Activated T-cell treated with anti-CD3 and anti-CD28 coated beads for 4 hours (primary cell): Measurements from ENCODE around the gene EHHADH.
"Not testable (repeated sequence)": the region's sequence is repeated elsewhere in the genome, so short reads cannot be mapped to it uniquely, and the experiment has no call there.

Experiments
- DNase-seq: peaks from one replicate; pipeline ENCODE4 v3.0.0-alpha.2; 2020

EHHADH gene

DNA sequence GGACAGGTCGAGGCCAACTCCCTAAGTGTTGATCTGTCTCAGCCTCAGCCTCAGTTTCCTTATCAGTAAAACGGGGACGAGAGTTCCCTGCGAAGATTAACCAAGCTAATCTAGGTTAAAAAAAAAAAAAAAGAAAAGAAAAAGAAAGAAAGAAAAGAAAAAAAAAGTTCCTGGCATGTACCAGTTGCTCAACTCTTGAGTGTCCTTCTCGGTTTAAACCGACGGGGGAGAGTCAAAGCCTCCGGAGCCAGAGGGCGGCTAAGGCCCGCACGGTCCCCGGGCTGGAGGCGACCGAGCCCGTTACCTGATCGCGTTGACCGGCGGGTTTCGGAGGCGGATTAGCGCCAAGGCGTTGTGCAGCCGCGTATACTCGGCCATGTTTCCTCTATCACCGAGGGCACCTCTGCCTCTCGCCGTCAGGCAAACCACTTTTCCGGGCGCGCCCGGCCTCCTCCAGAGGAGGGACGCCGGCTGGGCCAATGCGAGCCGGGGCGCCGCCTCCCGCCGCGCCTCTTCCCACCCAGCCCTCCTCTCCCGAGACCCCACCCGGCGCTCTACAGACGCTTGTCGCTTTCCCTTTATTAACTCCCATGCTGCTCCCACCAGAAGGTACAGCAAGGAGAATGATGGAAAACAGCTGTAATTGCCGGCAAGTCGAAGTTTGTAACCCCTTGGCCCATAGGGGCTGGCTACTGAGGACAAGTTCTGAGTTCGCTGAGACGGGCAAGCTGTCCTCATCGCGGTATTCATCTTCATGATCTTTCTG lies at the start of gene EHHADH:
Gene EHHADH (minus strand): TSS at position 405 of the 766 bp plus-strand sequence. CDS start 27 bp downstream, at position 378.
- DNase-seq: peak; percentile 30

DNA sequence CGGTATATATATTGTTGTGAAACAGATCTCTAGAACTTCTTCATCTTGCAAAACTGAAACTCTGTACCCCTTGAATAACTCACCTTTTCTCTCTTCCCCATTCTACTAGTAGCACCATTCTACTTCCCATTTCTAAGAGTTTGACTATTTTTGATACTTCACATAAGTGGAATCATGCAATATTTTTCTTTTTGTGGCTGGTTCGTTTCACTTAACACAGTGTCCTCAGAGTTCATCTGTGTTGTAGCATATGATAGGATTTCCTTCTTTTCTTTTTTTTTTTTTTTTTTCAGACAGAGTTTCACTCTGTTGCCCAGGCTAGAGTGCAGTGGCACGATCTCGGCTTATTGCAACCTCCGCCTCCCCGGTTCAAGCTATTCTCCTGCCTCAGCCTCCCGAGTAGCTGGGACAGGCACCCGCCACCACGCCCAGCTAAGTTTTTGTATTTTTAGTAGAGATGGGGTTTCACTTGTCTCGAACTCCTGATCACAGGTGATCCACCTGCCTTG lies 46.1 kb upstream of the EHHADH start:
- DNase-seq: not testable (repeated sequence)

DNA sequence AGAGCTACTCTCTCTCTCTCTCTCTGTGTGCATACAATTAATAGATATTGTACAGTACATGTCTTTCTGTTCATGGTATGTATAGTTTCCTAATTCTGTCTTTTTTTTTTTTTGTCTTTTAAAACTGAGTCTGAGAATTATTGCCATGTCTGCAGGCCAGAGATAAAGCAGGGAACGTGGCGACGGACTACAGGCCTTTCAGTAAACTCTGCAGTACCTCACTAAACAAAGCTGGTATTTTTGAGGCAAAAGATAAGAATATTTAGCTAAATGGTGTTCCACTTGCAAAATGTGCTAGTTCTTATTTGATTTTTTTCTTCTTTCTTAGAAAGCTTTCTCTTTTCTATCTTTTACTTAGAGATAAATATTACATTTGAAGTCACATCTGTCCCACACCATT lies 44.0 kb upstream of the EHHADH start:
- DNase-seq: no peak

DNA sequence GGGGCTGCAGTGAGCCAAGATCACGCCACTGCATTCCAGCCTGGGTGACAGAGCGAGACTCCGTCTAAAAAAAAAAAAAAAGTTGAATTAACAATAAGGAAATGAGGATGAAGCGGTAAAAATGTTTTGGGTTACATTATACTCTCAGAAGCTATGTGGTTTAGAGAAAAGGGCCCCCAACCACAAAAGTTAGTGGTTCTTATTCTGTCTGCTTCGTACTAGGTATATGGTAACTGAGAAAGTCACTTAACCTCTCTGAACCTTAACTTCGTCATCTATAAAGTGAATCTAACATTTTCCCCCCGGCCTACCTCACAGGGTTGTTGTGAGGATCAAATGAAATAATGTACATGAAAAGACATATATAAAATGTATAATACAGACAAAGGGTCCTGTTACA lies 38.4 kb upstream of the EHHADH start:
- no peak for DNase-seq

DNA sequence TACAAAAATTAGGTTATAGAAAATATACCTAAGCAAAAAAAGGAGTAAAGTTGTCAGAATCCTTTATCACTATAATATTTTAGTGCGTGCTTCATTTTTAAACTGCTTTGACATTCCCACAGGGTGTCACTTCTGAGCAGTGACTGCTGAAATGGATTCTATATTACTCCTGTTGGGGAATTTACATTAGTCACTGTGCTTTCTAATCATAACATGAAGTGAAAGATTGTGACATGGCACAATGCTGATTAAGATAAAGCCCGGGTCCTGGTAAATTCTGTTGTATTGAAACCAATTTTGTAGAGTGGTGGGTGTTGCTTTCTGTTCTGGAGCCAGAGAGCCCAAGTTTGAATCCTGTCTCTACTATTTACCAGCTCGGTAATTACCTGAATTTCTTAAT lies 36.4 kb upstream of the EHHADH start:
- DNase-seq: no peak

DNA sequence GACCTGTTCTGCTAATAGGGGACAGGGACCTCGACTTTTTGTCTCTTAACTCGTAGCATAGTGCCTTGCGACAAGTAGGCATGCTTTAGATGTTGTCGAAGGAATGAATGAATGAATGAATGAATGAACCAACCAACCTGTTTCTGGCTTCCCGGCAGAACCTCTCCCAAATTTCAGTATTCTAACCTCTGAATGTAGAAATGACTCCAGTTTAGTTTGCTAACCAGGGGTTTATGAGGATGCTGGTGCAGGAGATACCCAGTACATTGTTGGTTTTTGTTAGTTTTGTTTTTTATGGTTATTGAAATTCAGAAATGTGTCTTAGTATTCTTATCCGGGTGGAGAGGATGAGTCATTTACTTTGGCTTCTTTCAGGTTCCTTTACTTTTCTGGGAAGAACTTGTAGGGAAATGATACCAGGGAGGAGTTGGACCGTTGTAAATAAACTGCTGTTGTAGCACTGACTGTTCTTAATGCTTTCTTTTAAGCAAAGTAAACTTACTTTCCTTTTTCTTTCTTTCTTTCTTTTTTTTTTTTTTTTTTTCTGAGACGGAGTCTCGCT lies 29.6 kb upstream of the EHHADH start:
- DNase-seq: no peak

DNA sequence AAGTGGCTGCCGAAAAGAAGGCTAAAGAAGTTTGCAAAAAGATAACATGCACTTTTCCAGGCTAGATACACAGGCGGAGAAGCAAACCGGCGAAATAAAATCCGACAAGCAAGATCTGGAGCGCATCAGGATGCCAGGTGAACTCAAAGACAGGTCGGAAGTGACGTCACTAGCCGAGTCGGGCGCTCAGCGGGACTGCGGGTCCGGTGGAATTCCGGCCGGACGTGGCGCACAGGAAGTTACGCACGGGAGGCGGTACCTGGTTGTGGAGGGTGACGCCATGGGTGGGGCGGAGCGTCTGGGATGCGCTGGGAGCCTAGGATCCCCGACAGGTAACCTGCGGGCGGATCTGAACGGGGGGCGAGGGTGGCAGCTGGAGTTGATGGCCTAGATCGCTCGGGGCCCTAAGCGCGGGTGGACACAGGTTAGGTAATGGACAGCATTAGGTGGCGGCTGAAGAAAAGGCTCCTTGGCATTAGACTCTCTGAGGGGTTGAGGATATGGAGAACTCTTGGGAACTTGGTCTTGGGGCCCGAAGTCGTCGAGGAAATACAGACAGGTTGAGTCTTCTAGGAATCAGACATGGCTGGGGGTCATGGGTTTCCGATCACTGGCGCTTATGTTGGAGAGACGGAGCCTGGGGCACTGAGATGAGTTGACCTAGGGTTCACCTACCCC lies 29.0 kb upstream of the EHHADH start:
- DNase-seq: peak; percentile 93

DNA sequence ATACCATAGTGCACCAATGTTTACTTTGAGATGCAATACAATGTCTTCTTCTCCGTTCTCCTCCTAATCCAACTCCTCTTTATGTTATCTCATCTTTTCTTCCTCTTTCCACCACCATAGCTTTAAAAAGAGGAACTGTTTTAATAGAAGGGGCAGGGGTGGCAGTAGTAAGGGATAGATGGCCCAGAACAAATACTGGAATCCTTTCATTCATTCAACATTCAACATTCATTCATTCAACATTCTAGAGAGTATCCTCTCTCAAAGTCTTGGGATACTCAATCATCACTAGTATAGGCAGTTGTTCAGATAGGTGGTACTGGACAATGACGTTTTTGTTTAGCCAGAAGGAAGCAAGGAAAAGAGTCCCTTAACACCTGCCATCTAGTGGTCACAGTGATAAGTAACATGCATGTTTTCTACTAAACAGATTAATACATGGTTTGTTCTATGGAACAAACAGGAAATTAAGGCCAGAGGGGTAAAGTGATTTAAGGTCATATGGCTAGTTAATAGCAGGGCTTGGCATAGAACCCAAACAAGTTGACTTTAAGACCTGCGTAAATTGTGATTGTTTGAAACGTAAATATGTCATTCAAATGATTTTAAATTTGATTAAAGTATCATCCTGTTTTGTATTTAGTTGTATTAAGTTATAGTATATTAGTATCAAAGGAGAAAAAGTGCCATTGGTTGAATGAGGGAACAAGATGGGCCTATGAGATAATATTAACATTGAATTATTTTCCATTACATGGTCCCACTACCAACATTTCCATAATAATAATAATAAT lies 26.9 kb upstream of the EHHADH start:
- DNase-seq: no peak

DNA sequence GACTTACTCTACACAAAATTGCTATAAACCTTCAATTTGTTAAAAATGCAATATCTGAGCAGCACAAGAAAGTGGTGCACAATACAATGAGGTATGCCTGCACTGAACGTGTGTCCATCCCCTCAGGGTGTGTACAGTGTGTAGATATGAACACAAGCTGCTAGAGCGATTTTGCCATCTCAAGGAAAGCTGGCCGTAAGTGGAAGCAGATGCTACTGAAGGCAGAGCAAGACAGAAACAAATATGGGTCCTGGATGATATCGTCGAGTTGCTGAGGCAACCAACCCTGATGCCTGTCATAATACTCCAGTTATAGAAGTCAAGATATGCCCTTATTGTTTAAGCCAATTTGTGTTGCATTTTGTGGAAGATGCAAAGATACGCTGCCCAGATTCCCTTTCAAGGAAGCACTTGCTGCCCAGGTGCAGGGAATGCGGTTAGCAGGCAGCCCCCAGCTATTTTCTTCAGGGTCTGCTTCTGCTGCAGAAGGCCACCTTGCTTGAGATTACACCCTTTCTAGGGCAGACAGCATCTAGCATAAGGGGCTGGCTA lies 25.8 kb upstream of the EHHADH start:
- no peak for DNase-seq

DNA sequence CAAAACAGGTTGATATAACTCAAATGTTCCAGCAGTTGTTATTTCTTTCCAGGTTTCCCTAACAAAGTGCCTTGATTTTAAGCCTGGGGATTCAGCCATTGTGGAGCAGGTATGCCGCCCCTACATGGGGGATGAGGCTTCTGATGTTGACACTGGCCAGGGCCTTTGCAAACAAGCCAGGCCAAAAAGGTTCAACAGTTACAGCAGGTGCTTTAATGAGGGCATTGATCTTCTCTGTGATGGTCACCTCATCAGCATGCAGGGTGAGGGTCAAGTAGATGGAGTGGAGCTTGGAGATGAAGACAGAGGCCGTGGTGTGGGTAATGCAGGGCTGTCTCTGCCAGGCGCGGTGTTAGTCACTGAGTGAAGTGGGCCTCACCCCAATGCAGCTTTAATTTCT lies 22.6 kb upstream of the EHHADH start:
- no peak for DNase-seq

DNA sequence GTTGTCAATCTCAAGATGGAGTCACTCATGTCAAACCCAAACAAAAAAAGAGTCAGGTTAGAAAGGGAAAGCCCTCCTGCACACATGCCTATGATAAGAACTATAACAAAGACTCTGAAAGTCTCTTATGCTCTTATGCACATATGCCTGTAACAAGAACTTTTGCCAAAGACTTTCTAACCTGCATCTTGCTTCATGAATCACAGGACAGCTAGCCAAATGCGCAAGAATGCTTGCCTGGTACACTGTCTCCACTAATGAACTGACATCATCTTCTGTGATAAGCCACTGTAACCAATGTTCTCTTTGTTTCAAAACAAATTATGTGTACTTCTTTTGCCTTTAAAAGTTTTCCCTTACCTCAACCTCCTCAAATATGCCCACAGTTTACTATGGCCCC lies 18.2 kb upstream of the EHHADH start:
- no peak for DNase-seq

DNA sequence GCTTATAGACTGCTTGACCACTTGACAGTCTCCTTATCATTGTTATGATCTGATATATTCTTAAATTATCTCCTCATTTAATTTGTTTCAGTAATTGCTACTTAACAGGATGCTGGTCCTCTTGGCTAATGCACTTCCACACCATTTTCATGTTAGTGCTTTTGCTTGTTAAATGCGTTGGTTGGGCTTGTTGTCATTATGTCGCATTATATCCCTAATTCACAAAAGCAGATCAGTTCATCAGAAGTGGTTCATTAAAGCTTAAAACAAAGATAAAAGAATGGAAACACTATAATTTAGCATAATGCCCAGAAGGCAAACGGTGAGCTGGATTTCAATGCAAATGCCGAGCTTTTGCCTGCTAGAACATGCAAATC lies 17.1 kb upstream of the EHHADH start:
- no peak for DNase-seq

DNA sequence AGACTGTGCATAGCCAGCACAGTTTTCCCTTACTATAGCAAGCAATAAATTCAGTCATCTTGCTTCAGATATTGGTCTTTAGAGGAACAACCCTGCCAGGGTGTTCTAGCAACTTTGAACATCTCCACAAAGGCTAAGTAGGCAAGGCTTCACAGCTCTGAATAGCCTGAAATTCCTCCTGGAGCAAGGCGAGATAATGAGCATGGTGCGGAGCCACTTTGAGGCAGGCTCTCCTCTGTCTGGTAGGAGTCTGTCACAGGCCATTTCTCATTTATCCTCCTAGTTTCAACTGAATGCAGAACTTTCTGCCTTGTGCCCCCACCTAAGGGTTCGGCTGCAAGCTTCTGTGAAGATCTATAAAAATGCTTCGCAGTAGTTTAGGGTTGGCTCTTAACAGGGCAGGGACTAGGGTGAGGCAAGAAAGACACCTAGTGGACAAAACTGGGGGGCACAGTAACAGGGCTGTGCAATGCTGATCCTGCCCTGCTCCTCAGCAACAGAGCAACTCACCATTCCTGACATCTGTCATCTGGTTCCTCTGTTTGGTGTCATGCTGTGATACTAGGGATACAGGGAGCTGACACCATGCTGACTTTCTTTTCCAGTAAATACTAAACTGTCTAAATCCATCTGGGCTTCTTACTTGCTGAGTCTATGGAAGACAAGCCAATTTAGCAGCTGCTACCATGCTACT lies 16.6 kb upstream of the EHHADH start:
- no peak for DNase-seq

DNA sequence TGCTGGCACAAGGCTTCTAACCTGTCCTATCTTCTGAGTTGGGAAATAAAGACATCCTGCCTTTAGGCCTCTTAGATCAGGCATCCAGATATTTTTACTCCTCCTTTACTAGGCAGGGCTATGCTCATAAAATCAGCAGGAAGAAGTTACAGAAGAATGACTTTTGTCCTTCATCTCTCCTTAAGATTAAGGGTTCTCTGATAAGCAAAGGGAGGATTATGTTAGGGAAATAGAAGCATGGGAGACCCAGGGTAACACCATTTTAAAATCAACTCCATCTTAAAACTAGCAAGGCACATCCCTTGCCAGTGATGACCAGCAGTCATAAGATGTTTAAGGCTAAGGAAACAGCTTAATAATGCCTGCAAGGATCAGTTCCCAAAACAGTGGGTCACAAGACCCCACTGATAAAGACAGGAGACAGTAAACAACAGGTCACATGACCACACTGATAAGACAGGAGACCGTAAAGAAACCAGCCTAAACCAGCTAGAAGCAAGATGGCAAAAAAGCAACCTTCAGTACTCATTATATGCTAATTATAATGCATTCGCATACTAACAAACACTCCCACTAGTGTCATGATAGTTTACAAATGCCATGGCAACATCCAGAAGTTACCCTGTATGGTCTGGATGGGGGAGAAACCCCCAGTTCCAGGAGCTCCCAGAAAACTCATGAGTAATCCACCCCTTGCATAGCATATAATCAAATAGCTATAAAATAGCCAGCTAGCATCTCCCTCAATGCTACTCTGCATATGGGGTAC lies 14.5 kb upstream of the EHHADH start:
- DNase-seq: no peak

DNA sequence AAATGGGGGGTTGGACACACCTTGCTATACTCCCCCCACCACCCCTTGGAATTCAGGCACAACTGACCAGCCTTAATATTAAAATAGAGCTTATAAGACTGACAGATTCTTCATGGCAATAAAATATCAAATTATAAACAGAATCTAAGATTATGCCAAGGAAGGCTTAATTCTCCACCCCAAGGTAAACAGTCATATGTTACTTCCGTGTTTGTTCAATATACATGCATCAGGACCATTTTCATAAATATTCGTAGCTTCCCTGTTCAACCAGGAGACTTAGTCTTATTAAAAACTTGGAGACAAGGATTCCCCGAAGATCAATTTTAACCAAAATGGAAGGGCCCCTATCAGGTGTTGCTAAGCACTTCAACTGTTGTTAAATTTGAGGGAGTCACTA lies 13.3 kb upstream of the EHHADH start:
- no peak for DNase-seq

DNA sequence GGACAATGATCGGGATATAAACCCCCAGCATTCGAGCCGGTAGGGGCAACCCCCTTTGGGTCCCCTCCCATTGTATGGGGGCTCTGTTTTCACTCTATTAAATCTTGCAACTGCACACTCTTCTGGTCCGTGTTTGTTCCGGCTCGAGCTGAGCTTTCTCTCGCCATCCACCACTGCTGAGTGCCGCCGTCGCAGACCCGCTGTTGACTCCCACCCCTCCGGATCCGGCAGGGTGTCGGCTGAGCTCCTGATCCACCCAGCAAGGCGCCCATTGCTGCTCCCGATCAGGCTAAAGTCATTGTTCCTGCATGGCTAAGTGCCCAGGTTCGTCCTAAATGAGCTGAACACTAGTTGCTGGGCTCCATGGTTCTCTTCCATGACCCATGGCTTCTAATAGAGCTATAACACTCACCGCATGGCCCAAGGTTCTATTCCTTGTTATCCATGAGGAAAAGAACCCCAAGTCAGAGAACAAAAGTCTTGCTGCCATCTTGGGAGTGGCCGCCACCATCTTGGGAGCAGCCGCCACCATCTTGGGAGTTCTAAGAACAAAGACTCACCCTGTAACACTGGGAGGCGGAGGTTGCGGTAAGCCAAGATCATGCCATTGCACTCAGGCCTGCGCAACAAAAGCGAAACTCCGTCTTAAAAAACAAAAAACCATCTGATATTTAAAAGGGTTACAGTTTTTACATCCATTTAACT lies 11.2 kb upstream of the EHHADH start:
- no peak for DNase-seq

DNA sequence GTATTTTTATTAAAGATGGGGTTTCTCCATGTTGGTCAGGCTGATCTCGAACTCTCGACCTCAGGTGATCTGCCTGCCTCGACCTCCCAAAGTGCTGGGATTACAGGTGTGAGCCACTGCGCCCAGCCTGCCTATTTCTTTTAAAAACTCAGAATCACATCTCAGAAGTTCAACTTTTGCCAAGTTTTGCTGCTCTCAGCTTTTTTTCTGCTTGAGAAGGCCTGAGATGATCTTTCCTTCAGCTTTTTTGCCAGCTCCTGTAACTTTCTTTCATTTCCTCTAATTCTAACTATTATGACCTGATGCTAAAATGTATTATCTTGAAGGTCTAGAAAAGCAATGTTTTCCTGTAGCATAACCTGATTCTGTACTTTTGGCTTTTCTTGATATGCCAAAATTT lies 9.6 kb upstream of the EHHADH start:
- no peak for DNase-seq

DNA sequence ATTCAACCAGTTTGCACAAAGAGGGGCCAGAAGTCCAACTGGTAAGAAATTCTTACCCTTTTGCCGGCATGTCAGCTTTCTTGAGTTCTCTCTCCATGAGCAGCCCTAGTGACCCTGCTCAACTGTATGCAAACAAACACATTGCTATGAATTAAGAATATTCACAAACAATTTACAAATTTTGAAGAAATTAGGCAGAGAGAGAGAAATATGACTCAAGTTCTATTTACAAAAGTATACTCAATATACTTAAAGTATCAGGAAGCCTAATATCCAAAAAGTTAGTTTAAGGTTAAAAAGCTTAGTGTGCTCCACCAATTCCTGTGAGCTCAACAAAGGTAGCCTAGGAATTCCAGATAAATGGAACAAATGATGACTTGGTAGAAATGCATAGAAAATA lies 3.5 kb upstream of the EHHADH start:
- no peak for DNase-seq

DNA sequence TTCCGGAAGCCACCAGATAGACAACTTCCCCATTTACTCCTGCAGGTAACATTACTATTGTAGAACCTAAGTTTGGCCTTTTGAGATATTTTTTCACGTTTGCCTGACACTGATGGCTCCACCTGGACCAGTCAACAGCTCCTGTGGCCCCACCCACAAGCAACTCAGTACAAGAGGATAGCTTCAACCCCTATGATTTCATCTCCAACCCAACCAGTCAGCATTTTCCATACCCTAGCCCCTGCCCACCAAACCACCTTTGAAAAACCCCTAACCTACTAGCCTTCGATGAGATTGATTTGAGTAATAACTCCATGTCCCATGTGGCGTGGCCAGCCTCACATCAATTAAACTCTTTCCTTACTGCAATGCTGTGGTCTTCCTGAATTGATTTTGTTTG lies 950 bp upstream of the EHHADH start:
- no peak for DNase-seq

DNA sequence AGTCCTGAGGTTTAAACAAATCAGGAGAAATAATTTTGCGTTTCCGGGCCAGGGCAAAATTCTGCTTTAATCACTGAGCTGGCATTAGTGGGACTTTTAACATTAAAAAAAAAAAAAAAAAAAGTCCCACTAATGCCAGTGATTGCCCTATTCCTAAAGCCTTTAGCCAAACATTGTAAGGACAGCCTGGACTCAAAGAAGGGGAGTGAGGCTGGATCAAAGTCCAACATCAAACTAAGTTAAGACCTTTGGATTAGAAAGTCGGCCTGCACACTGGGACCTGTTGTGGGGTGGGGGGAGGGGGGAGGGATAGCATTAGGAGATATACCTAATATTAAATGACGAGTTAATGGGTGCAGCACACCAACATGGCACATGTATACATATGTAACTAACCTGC lies 716 bp downstream of the EHHADH start:
- DNase-seq: not testable (repeated sequence)

DNA sequence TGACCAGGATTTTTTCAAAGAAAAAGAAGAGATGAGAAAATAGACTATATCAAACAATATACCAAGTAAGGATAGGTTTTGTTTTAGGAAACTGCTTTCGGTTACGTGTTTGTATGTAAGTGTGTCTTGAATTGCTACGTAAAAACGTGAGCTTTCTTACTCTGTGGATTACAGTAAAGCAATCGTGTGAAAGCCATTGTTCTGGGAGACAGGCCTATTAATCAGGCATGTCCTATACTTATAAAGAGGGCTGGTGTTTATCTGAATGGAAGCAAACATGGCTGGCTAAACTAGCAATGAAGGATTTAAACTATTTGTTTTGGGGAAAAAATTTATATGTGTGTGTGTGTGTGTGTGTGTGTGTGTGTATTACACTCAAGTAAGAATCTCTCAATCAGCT lies 2.6 kb downstream of the EHHADH start:
- no peak for DNase-seq
